Measurements from ENCODE around the gene SYMPK.
"Not testable (repeated sequence)": the region's sequence is repeated elsewhere in the genome, so short reads cannot be mapped to it uniquely, and the experiment has no call there.

Gene SYMPK

GRCh38 chr19:45862564-45863334, at the start of gene SYMPK:
TSS of gene SYMPK (minus strand) at chr19:45863147. CDS start at chr19:45854495, 8,652 bp downstream.
- peak; percentile 99 for DNase-seq

- no peak for DNase-seq
These were observed 48.3 kb upstream of the SYMPK start for GRCh38 chr19:45911291-45911690.

DNA sequence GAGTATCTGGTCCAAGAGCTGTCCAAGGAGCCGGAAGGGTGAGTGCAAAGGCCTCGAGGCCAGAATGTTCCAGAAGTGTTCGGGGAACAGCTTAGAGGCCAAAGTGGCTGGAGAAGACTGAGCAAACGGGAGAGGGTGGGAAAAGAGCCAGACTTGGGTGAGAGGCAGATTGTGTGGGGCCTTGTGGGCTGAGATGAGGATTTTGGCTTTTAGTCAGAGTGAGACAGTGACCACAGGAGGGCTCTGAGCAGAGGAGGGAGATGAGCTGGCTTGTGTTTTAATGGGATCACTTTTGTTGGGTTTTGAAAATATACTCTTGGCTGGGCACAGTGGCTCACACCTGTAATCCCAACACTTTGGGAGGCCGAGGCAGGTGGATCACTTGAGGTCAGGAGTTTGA, 46.0 kb upstream of the SYMPK start:
- DNase-seq = no peak

DNA sequence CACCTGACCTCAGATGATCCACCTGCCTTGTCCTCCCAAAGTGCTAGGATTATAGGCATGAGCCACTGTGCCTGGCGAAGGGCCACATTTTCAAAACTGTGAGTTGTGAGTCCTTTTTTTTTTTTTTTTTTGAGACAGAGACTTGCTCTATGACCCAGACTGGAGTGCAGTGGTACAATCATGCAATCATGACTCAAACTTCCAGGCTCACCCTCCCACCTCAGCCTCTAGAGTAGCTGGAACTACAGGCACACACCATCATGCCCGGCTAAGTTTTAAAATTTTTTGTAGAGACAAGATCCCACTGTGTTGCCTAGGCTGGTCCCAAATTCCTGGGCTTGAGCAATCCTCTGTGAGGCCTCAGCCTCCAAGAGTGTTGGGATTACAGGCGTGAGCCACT, 43.3 kb upstream of the SYMPK start:
- DNase-seq = no peak

DNA sequence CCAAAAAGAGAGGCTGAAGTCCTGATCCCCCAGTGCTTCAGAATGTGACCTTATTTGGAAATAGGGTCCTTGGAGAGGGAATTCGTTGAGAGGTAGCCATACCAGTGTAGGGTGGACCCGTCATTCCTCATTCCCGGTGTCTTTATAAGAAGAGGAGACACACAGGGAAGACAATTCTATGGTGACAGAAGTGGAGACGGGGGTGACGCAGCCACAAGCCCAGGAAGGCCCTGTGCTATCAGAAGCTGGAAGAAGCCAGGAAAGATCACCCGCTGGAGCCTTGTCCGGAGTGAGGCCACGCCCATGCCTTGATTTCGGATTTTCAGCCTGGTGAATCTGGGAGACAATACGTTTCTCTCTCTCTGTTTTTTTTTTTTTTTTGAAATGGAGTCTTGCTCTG, 42.1 kb upstream of the SYMPK start:
- no peak for DNase-seq

DNA sequence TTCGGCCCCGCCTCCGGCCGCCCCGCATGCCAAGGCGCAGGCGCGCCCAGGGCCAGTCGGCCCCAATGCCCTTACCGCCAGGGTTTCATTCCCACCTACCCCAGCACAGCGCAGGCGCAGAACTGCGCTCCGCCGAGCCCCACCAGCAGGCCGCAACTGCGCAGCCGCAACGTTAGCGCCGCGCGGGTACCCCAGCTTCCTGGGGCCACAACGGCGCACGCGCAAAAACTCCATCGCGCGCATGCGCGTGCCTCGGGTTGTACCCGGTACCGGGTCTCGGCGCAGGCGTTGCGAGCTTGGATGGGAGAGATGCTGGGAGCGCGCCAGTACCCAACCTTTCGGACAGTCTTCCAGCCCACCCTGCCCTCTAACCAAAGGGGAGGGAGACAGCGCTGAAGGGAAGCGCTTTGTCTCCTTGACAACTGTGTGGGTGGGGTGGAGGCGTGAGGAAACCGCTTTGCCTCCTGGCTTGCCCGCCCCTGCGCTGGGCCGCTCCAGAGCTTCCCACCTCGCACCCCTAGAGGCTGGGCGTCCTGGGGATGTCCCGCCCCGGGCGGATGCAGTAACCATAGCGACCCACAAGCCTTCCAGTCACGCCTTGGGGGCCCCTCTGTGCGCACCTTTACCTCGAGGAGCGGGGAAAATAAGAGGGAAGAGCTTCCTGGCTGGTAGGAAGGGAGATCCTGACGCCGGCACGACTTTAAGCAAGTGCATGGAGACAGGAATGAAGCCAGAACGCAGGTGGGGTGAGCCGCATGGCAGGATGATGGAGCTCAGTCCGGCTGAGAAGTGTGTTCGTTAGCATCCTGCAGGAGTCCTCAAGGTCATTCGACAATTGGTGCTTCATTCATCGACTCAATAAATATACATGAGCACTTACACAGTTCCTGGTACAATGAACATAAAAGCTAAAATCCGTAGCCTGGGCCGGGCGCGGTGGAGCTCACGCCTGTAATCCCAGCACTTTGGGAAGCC, 40.0 kb upstream of the SYMPK start:
- peak; percentile 99 for DNase-seq

- DNase-seq = no peak
These were observed 39.1 kb upstream of the SYMPK start, which contains the start of gene MYPOP for GRCh38 chr19:45901912-45902650. TSS of gene MYPOP (minus strand) at chr19:45902613. CDS start at chr19:45901773, 840 bp downstream.

DNA sequence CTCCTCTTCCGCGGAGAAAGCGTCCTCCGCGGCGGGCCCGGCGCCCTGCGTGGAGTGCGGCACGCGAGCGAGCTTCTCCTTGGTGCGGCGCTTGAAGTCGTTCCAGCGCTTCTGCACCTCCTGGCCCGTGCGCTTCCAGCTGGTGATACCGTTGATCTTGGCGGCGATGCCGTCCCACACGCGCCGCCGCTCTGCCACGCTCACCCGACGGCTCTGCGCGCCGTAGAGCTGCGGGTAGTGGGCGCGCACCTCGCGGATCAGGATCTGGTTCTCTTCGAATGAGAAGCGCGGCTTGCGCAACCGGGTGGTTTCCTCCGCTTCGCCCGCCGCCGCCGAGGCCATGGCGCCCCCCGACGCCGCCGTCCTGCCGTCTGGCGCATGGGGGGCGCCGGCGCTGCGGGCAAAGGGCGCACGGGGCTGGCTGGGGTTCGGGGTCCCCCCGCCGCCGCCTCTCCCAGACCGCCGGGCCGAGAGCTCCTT, 38.5 kb upstream of the SYMPK start:
- peak; percentile 46 for DNase-seq

DNA sequence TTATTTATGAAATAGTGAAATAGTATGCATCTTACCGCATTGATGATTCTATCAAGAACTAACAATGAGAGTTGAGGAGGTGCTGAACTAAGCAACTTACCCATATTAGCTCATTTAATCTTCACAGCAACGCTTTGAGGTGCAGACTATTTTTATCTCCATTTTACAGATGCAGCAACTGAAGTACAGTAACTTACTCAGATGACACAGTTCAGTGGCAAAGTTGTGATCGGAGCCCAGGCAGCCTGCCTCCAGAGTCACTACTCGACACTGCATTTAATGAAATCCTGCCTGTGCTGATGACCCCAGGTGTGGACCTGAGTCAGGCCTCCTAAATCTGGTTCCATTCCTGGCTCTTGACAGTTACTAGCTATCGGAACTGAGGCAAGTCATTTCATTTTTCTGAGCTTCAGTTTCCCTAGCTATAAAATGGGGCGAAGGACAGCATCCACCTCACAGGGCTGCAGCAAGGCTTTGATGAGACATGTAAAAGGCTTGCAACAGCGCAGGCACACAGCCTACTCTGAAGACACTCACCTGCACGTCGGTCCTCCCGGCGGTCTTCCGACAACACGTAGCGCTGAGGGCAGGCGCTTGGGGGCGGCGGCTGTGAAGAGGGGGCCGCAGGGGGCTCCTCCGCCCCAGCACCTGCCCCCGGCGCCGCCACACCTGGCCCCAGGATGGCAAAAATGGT, 37.9 kb upstream of the SYMPK start:
- DNase-seq = no peak

DNA sequence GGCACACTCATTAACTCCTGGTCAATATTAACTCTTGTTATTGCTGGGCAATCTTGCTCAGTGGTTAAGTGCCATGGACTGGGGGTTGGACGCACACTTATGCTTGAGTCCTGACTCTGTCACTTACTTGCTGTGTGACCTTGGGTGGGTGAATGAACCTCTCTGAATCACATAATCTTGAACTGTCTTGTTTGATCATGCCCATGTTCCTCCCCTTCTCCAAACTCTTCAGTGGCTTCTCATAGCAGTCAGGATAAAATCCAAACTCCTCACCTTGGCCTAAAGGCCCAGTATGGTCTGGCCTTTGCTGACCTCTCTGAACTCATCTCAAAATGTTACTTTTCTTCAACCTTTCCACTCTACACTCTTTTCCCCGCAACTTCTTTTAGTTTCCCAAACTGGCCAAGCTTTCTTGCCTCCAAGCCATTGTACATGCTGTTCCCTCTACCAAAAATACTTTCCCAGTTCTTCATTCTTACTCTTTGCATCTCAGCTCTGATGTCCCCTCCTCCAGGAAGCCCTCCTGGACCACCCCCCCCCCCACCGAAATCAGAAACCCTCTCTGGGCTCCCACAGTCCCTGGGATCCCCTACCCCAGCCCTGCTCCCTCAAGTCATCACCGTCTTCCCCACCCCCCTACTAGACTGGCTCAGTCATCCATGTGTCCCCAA, 37.1 kb upstream of the SYMPK start:
- DNase-seq = no peak

- DNase-seq = no peak
These were observed 36.3 kb upstream of the SYMPK start for GRCh38 chr19:45899253-45899652.

- DNase-seq = no peak
These were observed 34.4 kb upstream of the SYMPK start for GRCh38 chr19:45897261-45897812.

- not testable (repeated sequence) for DNase-seq
These were observed 33.1 kb upstream of the SYMPK start for GRCh38 chr19:45895983-45896599.

DNA sequence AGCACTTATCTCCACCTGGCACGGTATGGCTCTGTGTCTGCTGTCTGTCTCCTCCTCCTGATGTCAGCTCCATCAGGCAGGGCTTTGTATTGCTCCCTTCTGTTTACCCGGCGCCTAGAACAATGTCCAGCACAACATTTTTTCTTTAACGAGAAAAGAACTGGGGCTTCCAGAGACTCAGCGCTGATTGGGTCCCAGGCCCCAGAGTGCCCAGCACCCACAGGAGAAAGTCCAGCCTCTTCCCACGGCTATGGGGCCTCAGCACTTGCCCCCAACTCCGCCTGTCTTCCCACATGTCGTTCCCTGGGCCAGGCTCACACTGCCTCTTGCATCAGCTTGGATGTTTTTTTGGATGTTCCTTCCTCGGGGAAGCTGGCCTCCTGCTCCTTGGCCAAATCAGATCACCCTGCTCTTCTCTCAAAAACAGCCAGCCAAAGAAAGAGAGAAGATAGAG, 32.6 kb upstream of the SYMPK start:
- no peak for DNase-seq

DNA sequence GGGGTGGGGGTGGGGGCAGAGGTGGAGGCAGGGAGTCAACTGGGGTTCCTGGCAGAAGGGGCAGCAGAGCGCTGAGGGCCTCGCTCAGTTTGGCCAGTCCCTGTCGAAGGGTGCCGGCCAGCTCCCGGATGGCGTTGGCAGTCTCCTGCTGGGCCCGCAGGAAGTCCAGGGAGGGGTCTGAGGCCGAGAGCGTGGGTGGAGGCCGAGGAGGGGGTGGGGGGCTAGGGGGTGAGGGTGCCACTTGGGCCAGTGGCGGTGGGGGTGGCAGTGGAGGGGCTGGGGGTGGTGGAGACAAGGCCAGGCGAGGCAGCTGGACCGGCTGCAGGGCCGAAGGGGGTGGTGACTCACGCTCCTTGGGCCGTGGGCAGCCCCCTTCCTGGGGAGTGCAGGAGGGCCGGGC, 27.9 kb upstream of the SYMPK start:
- no peak for DNase-seq

GRCh38 chr19:45889210-45889885, 26.4 kb upstream of the SYMPK start:
- DNase-seq = no peak

- no peak for DNase-seq
These were observed 24.3 kb upstream of the SYMPK start for GRCh38 chr19:45887200-45887710.

DNA sequence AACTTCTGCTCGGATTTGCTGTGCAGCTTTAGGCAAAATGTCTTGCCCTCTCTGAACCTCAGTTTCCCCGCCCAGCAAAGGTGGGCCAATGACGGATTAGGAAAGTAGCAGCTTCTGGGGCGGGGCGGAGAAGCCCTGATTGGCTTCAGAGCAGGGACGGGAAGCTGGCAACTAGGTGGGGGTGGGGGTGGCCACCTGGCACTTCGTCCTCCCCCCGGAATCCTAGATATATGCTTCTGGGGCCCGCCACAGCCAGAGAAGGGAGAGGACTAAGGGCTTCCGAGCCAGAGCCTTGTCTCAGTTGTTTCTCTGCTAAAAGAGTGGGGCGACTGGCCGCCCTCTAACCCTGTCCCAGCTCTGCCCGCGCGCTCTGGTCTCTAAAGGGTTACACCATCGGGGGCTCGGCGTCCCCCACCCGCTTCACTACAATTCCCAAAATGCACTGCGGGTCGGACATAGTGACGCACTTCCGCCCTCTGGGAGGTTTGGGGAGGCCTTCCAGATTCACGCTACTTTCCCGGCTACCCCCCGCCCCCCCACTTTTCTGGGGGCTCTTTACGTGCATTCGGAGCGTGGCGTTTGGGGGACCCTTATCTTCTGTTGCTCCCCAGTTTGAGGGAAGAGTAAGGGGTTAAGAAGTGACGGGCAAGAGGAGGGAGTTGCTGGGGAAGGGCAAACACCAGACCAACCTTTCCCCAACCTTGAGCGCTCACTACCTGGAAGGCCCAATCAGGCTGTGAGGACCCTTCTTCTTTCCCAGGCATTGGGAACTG, 23.7 kb upstream of the SYMPK start:
- peak; percentile 94 for DNase-seq
